Right atrium auricular region (tissue), 2 donors: Measurements from ENCODE around the gene ZNF860. TPM values are rescaled to one million over a fixed set of nuclear protein-coding genes. Genes with fewer than 3 reads are reported as not detected.

Source experiments
- DNase-seq: peaks from one replicate; pipeline ENCODE4 v3.0.0-alpha.2; 2019; ENCODE audit warnings: low spot score
- H3K27ac ChIP-seq, 2 donors: fragments of 200-600 bp; sonication (generic); 1 replicate in 1 of 2; 2 replicates in 1 of 2; pipeline ENCODE4 v1.5.1; 2016 to 2019
- H3K27me3 ChIP-seq, 2 donors: fragments of 200-600 bp; sonication (generic); one replicate each; pipeline versions ENCODE4 v1.5.1 to v1.6.0; 2017 to 2019
- H3K36me3 ChIP-seq: fragments of 200-600 bp; sonication (generic); one replicate; pipeline ENCODE4 v1.5.1; 2016
- H3K4me1 ChIP-seq, 2 donors: fragments of 200-600 bp; sonication (generic); one replicate each; pipeline versions ENCODE4 v1.5.1 to v1.6.0; 2017 to 2019
- H3K4me3 ChIP-seq, 2 donors: fragments of 200-600 bp; sonication (generic); 1 replicate in 1 of 2; 2 replicates in 1 of 2; pipeline ENCODE4 v1.5.1; 2017 to 2019; ENCODE audit warnings: mild to moderate bottlenecking in 1 of 2, moderate library complexity in 1 of 2
- H3K9me3 ChIP-seq, 2 donors: fragments of 200-600 bp; sonication (generic); one replicate each; pipeline ENCODE4 v1.5.1; 2019
- total RNA-seq, 2 donors: library from RNA; depleted of rRNA; stranded (reverse); fragments of >200 nt; gene quantifications; one replicate each; pipeline ENCODE4 v1.1.0, GENCODE V29; 2016
- TF ChIP-seq, protein P1 (sequence below), 2 donors: fragments of 200-600 bp; sonication (generic); IDR thresholded peaks; one replicate each; pipeline ENCODE4 v1.5.1; 2019; ENCODE audit warnings: antibody characterized with exemption in 2 of 2

Gene ZNF860
- under 1 TPM in 1 of 2 donors, not detected in 1; 0.28 TPM for total RNA-seq

DNA sequence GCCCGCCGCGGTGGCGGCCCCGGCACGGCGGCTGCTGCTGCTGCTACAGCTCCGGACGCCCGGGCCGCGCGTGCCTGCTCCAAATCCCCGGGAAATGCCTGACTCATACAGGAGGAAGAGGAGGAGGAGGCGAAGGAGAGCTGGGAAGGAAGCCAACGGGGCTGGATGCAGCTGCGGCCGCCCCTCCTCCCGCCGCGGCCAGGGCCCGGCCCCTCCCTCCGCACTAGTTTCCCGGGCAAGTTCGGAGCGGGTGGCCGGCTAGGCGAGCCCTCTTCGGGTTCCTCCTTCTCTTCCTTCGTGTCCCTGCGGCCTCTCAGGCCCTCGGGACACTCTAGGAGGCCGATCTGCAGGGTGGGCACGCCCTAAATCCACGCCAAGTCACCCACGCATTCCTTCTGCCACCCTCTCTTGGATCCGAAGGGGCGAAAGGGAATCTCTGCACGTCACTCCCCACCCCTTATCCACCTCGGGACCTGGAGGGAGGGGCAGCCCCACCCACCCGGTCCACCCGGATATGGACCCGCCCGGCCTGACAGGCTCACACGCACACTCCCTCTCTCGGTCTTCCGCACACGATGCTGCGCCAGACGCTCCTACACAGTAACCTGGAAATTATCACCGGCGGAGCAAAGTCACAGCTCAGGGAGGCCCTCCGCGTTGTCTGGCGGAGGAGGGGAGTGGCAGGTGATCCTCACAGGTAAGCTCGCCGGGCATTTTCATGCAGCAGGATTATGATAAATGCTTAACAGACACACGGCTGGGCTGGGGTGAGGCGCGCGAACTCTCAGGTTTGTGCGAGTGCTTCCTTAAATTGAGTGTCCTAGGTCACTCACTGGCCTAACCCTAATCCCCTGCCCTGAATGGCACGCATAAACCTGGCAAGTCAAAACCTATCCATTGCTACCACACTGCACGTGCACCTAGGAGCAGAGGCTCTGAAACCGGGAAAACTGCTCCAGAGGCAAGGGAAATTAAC is at the start of gene ZNF860, which contains the start of gene OSBPL10:
Gene ZNF860 (plus strand): TSS at position 545 of the 976 bp plus-strand sequence. CDS start 7,330 bp downstream, outside the sequence.
Gene OSBPL10 (minus strand): TSS at position 57 of the 976 bp plus-strand sequence. CDS start 83 bp downstream, outside the sequence.
- Histone ChIP-seq H3K27me3 (no peaks in the 10 kb centered on the region), H3K9me3 (no peaks in the 10 kb centered on the region), H3K27ac (peak within 1 kb of the TSS; percentile 76 to 86), H3K36me3 (no peaks in the 10 kb centered on the region), H3K4me3 (peak within 1 kb of the TSS; percentile 69 to 72), H3K4me1 (peaks cover 0 to 24% of the 10 kb centered on the region in 2 donors)
- TF ChIP-seq, protein P1, sequence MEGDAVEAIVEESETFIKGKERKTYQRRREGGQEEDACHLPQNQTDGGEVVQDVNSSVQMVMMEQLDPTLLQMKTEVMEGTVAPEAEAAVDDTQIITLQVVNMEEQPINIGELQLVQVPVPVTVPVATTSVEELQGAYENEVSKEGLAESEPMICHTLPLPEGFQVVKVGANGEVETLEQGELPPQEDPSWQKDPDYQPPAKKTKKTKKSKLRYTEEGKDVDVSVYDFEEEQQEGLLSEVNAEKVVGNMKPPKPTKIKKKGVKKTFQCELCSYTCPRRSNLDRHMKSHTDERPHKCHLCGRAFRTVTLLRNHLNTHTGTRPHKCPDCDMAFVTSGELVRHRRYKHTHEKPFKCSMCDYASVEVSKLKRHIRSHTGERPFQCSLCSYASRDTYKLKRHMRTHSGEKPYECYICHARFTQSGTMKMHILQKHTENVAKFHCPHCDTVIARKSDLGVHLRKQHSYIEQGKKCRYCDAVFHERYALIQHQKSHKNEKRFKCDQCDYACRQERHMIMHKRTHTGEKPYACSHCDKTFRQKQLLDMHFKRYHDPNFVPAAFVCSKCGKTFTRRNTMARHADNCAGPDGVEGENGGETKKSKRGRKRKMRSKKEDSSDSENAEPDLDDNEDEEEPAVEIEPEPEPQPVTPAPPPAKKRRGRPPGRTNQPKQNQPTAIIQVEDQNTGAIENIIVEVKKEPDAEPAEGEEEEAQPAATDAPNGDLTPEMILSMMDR (IDR thresholded peaks at IDR 0.05) = no peak
- peak; percentile 87 for DNase-seq

DNA sequence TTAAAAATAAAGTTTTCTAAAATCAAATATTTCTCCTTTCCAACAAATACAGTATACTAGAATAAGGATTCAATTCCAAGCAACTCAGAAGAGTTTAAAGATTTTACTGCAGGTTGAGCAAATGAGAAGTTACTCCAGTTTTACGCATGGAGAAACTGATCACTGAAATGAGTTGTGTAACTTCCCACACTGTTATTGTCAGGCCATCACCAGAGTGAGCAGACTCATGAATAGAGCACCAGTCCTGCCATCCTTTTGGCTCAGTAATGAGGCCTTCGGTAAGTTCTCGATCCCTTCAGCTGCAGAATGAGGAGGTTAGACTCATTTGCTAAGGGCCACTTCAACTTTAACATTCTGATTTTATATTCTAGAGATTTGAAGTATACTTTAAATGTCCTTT is 48.6 kb upstream of the ZNF860 start:
- no peaks in the 10 kb centered on the region for H3K4me1 ChIP-seq
- TF ChIP-seq, protein P1 (IDR thresholded peaks at IDR 0.05) = no peak
- H3K27me3 ChIP-seq = no peaks in the 10 kb centered on the region
- no peak overlapping the region for H3K4me3 ChIP-seq
- H3K9me3 ChIP-seq = no peaks in the 10 kb centered on the region
- H3K27ac ChIP-seq = no peak overlapping the region
- DNase-seq = no peak
- H3K36me3 ChIP-seq = no peaks in the 10 kb centered on the region

DNA sequence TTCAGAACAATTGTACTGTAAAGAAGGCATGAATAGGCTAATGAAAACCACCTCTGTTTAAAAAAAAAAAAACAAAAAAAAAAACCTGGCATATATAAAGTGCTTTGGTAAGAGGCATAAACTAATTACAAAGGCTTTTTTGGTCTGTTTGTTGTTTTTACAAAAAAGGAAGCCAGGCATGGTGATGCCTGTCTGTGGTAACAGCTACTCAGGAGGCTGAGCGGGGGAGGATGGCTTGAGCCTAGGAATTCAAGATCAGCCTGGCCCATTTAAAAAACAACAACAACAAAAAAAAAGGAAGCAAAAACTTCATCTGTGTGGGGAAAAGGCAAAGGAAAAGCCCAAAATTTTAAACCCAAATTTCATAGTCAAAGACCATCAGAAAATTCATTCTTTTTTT is 47.5 kb upstream of the ZNF860 start:
- DNase-seq = no peak
- Histone ChIP-seq H3K36me3 (no peaks in the 10 kb centered on the region), H3K4me1 (no peaks in the 10 kb centered on the region), H3K9me3 (no peaks in the 10 kb centered on the region), H3K27ac (no peak overlapping the region), H3K4me3 (no peak overlapping the region), H3K27me3 (no peaks in the 10 kb centered on the region)
- TF ChIP-seq, protein P1 (IDR thresholded peaks at IDR 0.05) = no peak

DNA sequence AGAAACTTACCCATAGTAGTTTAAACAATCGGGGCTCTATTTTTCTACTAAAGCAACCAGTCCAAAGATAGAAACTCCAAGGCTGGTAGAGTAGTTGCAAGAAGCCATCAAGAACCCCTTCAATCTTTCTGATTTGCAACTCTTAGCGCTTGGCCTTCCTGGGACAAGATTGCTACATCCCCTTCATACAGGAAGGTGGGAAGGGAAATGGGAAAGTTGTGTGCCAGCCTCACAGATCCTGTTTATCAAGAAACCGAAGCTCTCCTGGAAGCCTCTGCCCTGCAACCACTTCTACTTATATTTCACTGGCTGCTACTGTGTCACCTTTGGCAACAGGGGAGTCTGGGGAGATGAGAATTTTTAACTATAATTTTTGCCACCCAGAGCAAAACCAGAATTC is 46.7 kb upstream of the ZNF860 start:
- Histone ChIP-seq H3K27me3 (no peaks in the 10 kb centered on the region), H3K9me3 (no peaks in the 10 kb centered on the region), H3K4me3 (no peak overlapping the region), H3K27ac (no peak overlapping the region), H3K36me3 (no peaks in the 10 kb centered on the region), H3K4me1 (no peaks in the 10 kb centered on the region)
- no peak for DNase-seq
- TF ChIP-seq, protein P1 (IDR thresholded peaks at IDR 0.05) = no peak

DNA sequence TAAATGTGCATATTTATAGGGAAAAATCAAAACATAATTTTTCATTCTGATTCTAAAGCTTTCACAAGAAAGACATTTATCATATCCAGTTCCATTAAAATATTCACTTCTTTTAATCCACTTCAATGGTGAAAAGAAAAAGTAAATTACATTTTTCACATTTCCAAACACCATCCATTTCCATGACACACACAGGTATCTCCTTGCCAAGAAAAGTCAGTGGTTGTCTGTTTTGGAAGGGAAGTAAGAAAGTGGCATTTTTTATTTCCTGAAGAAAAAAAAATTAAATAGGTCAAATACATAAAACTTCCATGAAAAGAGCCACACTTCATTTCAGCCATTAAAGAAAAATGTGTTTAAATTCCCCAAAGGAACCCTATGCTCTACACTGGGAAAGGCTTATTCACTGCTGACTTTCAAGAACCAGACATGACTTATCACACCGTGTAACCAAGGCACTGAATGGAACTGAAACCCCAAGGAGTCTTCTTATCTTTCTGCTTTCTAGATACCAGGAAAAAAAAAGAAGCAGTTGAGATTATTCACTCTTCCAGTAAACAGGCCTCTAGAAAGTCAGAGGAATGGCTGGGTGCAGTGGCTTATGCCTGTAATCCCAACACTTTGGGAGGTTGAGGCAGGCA is 45.0 kb upstream of the ZNF860 start:
- TF ChIP-seq, protein P1 (IDR thresholded peaks at IDR 0.05) = no peak
- Histone ChIP-seq H3K4me1 (peaks cover 0 to 3% of the 10 kb centered on the region in 2 donors), H3K36me3 (no peaks in the 10 kb centered on the region), H3K27me3 (no peaks in the 10 kb centered on the region), H3K4me3 (no peak overlapping the region), H3K9me3 (no peaks in the 10 kb centered on the region), H3K27ac (no peak overlapping the region)
- DNase-seq = no peak
